Neuronal stem cell (in vitro differentiated cells): Measurements from ENCODE around the gene DPYSL4.
A peak's percentile ranks its signal among the peaks of the same experiment; 100 is the strongest.
"Not testable (repeated sequence)": the region's sequence is repeated elsewhere in the genome, so short reads cannot be mapped to it uniquely, and the experiment has no call there.

ENCODE experiments used
- DNase-seq: peaks from one replicate; pipeline ENCODE4 v3.0.0-alpha.2; 2013; ENCODE audit warnings: low spot score
- H2AFZ ChIP-seq: one replicate; pipeline ENCODE4 v1.6.1; 2013; ENCODE audit warnings: mild to moderate bottlenecking, low read length, inconsistent platforms
- H2AK5ac ChIP-seq: 2 replicates; pipeline ENCODE4 v1.6.1; 2013; ENCODE audit warnings: low read depth, mild to moderate bottlenecking, inconsistent platforms, low read length, moderate library complexity, mixed read lengths
- H2BK120ac ChIP-seq: 2 replicates; pipeline ENCODE4 v1.6.1; 2013; ENCODE audit warnings: low read depth, mild to moderate bottlenecking, inconsistent platforms, low read length, moderate library complexity, mixed read lengths
- H2BK12ac ChIP-seq: one replicate; pipeline ENCODE4 v1.6.1; 2013; ENCODE audit warnings: low read length, inconsistent platforms
- H2BK15ac ChIP-seq: 2 replicates; pipeline ENCODE4 v1.6.1; 2013; ENCODE audit warnings: mild to moderate bottlenecking, low read length, inconsistent platforms, mixed read lengths
- H2BK5ac ChIP-seq: one replicate; pipeline ENCODE4 v1.6.1; 2013; ENCODE audit warnings: inconsistent platforms, mild to moderate bottlenecking, low read length, moderate library complexity
- H3K14ac ChIP-seq: one replicate; pipeline ENCODE4 v1.6.1; 2013; ENCODE audit warnings: low read length, inconsistent platforms
- H3K18ac ChIP-seq: 2 replicates; pipeline ENCODE4 v1.6.1; 2013; ENCODE audit warnings: low read length, inconsistent platforms
- H3K23ac ChIP-seq: 2 replicates; pipeline ENCODE4 v1.6.1; 2013; ENCODE audit warnings: low read depth, mild to moderate bottlenecking, mixed read lengths, low read length, inconsistent platforms; ENCODE audit not compliant: poor library complexity
- H3K27ac ChIP-seq: replicated peaks from 3 replicates; pipeline ENCODE4 v1.5.1; 2013; ENCODE audit warnings: low read length, inconsistent platforms
- H3K27me3 ChIP-seq, 3 experiments: 2 replicates each; pipeline ENCODE4 v1.6.1; 2013; ENCODE audit warnings: low read length in 3 of 3, mild to moderate bottlenecking in 2 of 3, inconsistent platforms in 1 of 3, low read depth in 1 of 3, mixed read lengths in 1 of 3, moderate library complexity in 1 of 3; ENCODE audit not compliant: control insufficient read depth in 3 of 3, insufficient read depth in 3 of 3
- H3K36me3 ChIP-seq, 2 donors: replicated peaks in 1 of 2; 2 replicates each; pipeline ENCODE4 v1.6.1; 2013; ENCODE audit warnings: low read length in 2 of 2; ENCODE audit not compliant: control insufficient read depth in 2 of 2, insufficient read depth in 2 of 2
- H3K4ac ChIP-seq: 2 replicates; pipeline ENCODE4 v1.6.1; 2013; ENCODE audit warnings: inconsistent platforms, mild to moderate bottlenecking, low read length, moderate library complexity
- H3K4me1 ChIP-seq, 2 donors: 1 replicate in 1 of 2; 2 replicates in 1 of 2; pipeline ENCODE4 v1.6.1; 2013; ENCODE audit warnings: low read length in 2 of 2, low read depth in 1 of 2; ENCODE audit not compliant: control insufficient read depth in 2 of 2, insufficient read depth in 1 of 2
- H3K4me2 ChIP-seq: one replicate; pipeline ENCODE4 v1.6.1; 2013; ENCODE audit warnings: mild to moderate bottlenecking, low read length, inconsistent platforms; ENCODE audit not compliant: insufficient read depth, poor library complexity, severe bottlenecking
- H3K4me3 ChIP-seq, 2 donors: 2 replicates each; pipeline ENCODE4 v1.5.1; 2013; ENCODE audit warnings: low read length in 2 of 2, mild to moderate bottlenecking in 2 of 2, inconsistent platforms in 1 of 2, moderate library complexity in 1 of 2
- H3K79me1 ChIP-seq: one replicate; pipeline ENCODE4 v1.6.1; 2013; ENCODE audit warnings: low read depth, mild to moderate bottlenecking, inconsistent platforms, low read length, moderate library complexity
- H3K9ac ChIP-seq: one replicate; pipeline ENCODE4 v1.6.1; 2013; ENCODE audit warnings: mild to moderate bottlenecking, low read depth, low read length, inconsistent platforms; ENCODE audit not compliant: poor library complexity
- H3K9me3 ChIP-seq, 2 donors: replicated peaks in 1 of 2; 2 replicates each; pipeline versions ENCODE3 to v1.6.1; 2013; ENCODE audit warnings: low read length in 2 of 2, mild to moderate bottlenecking in 2 of 2, inconsistent platforms in 1 of 2, low read depth in 1 of 2, mixed read lengths in 1 of 2, moderate library complexity in 1 of 2; ENCODE audit not compliant: control insufficient read depth in 2 of 2, insufficient read depth in 1 of 2
- H4K8ac ChIP-seq: one replicate; pipeline ENCODE4 v1.6.1; 2013; ENCODE audit warnings: low read depth, mild to moderate bottlenecking, inconsistent platforms, low read length, moderate library complexity
- H4K91ac ChIP-seq: one replicate; pipeline ENCODE4 v1.6.1; 2013; ENCODE audit warnings: low read length, low read depth, mild to moderate bottlenecking, inconsistent platforms; ENCODE audit not compliant: poor library complexity
- WGBS, 2 donors: extraction: QIAGEN DNeasy Blood & Tissue Kit; methylation state at CpG; one replicate each; pipeline ENCODE4 v1.1.7; 2013; ENCODE audit warnings: missing lambda C conversion rate in 2 of 2, mixed read lengths in 1 of 2; ENCODE audit not compliant: insufficient read length in 2 of 2, insufficient replicate concordance in 1 of 2; ENCODE audit errors: extremely low coverage in 2 of 2; 5-methylcytosine and 5-hydroxymethylcytosine counted together

The DPYSL4 gene

GRCh38 chr10:132160231-132160630 lies 26.5 kb upstream of the DPYSL4 start:
- not testable (repeated sequence) for H2BK120ac ChIP-seq, H3K9ac ChIP-seq, H3K27ac ChIP-seq, H3K23ac ChIP-seq, H3K4me3 ChIP-seq, H2AFZ ChIP-seq, H2AK5ac ChIP-seq, H3K14ac ChIP-seq, H3K18ac ChIP-seq, H4K91ac ChIP-seq, H3K4me2 ChIP-seq, DNase-seq, H2BK12ac ChIP-seq, H2BK5ac ChIP-seq, H3K79me1 ChIP-seq, H3K36me3 ChIP-seq, H2BK15ac ChIP-seq, H3K4ac ChIP-seq, H4K8ac ChIP-seq, H3K4me1 ChIP-seq, H3K9me3 ChIP-seq
- peaks cover 0 to 12% (median 0%) of the 10 kb centered on the region in 3 experiments for H3K27me3 ChIP-seq

- not testable (repeated sequence) for DNase-seq, H3K23ac ChIP-seq, H3K4ac ChIP-seq, H3K18ac ChIP-seq, H3K9ac ChIP-seq, H2BK12ac ChIP-seq, H2BK15ac ChIP-seq, H3K36me3 ChIP-seq, H3K14ac ChIP-seq, H3K4me2 ChIP-seq, H3K4me1 ChIP-seq, H3K4me3 ChIP-seq, H3K27ac ChIP-seq, H2BK5ac ChIP-seq, H3K9me3 ChIP-seq, H2AFZ ChIP-seq, H4K8ac ChIP-seq, H2AK5ac ChIP-seq, H4K91ac ChIP-seq, H2BK120ac ChIP-seq, H3K79me1 ChIP-seq
- no CpG with 5 or more reads among the region's 4 CpGs for WGBS, 2 donors
- H3K27me3 ChIP-seq: peaks cover 0 to 15% (median 0%) of the 10 kb centered on the region in 3 experiments
Observed at GRCh38 chr10:132160834-132161622, 25.7 kb upstream of the DPYSL4 start.

- DNase-seq: no peak
- H3K79me1 ChIP-seq: peaks cover 2% of the 10 kb centered on the region
- H3K4me1 ChIP-seq: peaks cover 0 to 9% of the 10 kb centered on the region in 2 donors
- H3K9me3 ChIP-seq: peaks cover 0 to 2% of the 10 kb centered on the region in 2 donors
- peak overlapping the region; percentile 43 for H2BK5ac ChIP-seq
- H4K8ac ChIP-seq: no peak overlapping the region
- peaks cover 0 to 22% (median 0%) of the 10 kb centered on the region in 3 experiments for H3K27me3 ChIP-seq
- peak overlapping the region; percentile 2 for H3K18ac ChIP-seq
- H3K4me3 ChIP-seq: no peak overlapping the region
- no peak overlapping the region for H2AK5ac ChIP-seq
- no peak overlapping the region for H3K23ac ChIP-seq
- H3K14ac ChIP-seq: no peak overlapping the region
- no peak overlapping the region for H2AFZ ChIP-seq
- H2BK120ac ChIP-seq: no peak overlapping the region
- no peak overlapping the region for H3K4me2 ChIP-seq
- no peak overlapping the region for H3K4ac ChIP-seq
- no peak overlapping the region for H3K27ac ChIP-seq
- no peak overlapping the region for H2BK12ac ChIP-seq
- no CpG with 5 or more reads among the region's 12 CpGs for WGBS, 2 donors
- H3K9ac ChIP-seq: no peak overlapping the region
- no peaks in the 10 kb centered on the region for H3K36me3 ChIP-seq
- no peak overlapping the region for H2BK15ac ChIP-seq
- H4K91ac ChIP-seq: no peak overlapping the region
Observed at GRCh38 chr10:132162021-132162531, 24.7 kb upstream of the DPYSL4 start.

GRCh38 chr10:132162590-132163277 lies 24.0 kb upstream of the DPYSL4 start:
- Histone ChIP-seq H3K36me3 (no peaks in the 10 kb centered on the region), H2BK5ac (peak overlapping the region; percentile 60), H3K79me1 (peaks cover 2% of the 10 kb centered on the region), H4K8ac (no peak overlapping the region), H3K9ac (peak overlapping the region; percentile 50), H2BK15ac (peak overlapping the region; percentile 73), H3K4me2 (peak overlapping the region; percentile 23), H3K23ac (peak overlapping the region; percentile 91), H2BK120ac (peak overlapping the region; percentile 49), H2AFZ (no peak overlapping the region), H2AK5ac (peak overlapping the region; percentile 75), H3K4me1 (peaks cover 0 to 9% of the 10 kb centered on the region in 2 donors), H3K27me3 (peaks cover 0 to 24% (median 0%) of the 10 kb centered on the region in 3 experiments), H3K18ac (peak overlapping the region; percentile 94), H3K4me3 (no peak overlapping the region), H4K91ac (no peak overlapping the region), H3K9me3 (peaks cover 0 to 2% of the 10 kb centered on the region in 2 donors), H3K4ac (peak overlapping the region; percentile 23), H2BK12ac (no peak overlapping the region), H3K14ac (peak overlapping the region; percentile 44), H3K27ac (no peak overlapping the region)
- no peak for DNase-seq
- no CpG with 5 or more reads among the region's 10 CpGs for WGBS, 2 donors
